HG03520 (cell line): ENCODE data around the gene VCL.
"Not testable (repeated sequence)": the region's sequence is repeated elsewhere in the genome, so short reads cannot be mapped to it uniquely, and the experiment has no call there.

ENCODE experiments used
- ATAC-seq: cut with Tn5 transposase; IDR thresholded peaks from one replicate; pipeline ENCODE4 v1.9.1; 2021; ENCODE audit warnings: mild to moderate bottlenecking, moderate library complexity; ENCODE audit not compliant: unreplicated experiment

VCL gene

DNA sequence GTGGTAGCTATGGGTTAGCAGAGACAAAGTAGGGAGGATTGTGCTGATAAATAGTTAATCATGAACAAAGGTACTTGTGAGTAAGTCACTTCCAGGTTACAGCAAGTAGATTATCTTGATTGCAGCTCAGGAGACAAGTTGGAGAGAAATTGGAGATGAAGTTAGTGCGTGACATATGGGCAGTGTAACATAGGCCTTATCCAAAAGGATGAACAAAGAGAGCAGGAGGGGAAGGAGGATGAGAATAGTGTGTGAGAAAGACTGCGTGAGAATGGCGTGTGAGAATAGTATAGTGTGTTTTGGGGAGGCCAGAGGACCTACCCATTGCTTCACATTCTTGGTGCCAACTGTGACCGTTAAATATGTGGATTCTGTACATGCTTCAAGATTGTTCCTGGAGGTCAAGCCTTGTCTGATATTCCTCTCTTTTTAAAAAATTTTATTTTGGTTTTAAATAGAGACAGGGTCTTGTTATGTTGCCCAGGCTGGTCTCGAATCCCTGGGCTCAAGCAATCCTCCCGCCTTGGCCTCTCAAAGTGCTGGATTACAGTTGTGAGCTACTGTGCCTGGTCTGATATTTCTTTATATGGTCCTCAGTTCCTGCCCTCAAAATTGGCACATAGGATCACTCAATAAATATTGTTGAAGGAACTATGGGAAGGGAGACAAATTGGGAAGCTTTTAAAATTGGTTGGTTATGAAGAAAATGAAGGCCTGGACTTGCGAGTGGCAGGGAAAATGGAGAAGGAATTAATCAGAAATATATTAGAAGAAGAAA is 3.2 kb downstream of the VCL start:
- ATAC-seq, result no peak

DNA sequence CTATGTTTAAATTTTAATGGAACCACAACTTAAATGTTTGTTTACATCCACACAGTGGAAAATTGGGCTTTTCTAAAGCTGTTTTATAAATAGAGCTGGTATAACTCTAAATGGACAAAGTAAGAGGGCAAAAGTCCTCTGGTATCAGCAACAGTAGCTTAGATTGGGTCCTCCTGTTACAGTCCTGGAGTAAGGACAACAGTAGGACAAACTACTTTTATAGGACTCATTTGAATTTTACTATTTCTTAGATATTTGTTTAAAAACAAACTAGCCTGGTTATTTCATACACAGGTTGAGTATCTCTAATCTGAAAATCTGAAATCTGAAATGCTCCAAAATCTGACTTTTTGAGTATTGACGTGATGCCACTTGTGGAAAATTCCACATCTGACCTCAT is 8.4 kb downstream of the VCL start:
- ATAC-seq, result no peak

DNA sequence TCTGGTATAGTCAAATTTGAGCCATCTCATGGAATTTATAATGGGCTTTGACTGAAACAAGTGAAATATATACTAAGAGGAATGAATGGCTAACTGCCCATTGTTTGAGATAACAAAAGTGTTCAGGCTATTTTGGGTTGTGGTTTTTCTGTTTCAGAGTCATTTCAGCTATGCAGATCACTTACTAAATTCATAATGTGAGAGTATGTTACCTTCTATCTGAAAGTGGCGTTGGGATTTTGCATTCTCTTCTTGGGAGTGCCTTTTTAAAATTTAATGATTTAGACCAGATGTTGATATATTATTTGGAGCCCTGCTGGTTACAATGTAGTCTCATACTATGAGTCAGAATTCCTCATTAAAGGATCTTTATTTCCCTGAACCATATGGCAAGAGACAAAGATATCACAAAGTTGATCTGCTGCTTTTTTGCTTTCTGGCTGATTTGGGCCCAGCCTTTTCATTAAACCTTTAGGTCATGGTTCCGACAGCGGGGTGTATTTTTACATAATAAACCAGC is 10.4 kb downstream of the VCL start:
- ATAC-seq, result peak; percentile 46

DNA sequence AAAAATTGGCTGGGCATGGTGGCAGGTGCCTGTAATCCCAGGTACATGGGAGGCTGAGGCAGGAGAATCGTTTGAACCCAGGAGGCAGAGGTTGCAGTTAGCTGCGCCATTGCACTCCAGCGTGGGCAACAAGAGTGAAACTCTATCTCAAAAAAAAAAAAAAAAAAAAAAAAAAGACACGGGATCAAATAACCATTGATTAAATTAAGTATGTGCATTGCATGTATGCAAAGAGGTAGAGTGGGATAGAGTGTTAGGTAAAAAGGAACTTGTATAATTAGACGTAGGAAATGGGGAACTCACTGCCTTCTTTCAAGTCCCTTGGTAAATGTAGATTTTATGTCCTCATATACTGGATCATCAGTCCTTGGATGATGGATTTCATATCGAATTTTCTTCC is 13.1 kb downstream of the VCL start:
- no peak for ATAC-seq

DNA sequence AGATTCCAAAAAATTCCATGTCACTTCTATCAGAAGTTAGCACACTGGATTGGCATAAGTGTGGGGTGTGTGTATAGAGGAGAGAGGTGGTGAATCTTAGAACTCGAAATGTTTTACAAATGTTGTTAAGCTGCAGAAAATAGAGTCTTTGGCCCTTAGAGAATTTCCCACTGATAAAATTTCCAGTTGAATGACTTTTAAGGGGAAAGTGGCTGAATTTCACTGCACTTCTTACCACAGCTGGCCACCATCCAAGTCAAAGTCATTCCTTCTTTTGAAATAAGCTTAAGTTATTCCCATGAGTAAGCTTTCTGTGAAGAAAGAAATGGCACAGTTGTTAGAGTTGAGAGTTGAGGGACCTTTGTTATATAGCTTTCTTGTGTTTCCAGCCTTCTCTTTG is 13.9 kb downstream of the VCL start:
- no peak for ATAC-seq

DNA sequence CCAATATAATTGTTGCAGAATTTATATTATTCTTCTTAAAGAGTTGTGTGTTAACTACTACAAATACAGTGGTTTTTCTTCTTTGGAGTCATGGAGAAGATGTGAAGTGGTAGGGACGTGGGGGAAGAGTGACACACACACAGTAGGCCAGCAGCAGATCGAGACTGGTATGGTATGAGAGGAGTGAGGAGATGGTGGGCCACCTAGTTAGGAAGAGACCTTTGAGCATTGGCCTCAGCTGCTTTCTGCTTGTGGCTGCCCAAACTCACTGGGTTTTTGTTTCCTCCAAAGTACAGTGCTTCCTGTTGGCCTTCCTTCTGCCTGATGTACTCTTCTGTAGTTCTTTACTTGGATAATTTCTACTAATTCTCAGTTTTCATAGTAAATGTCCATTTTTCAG is 14.6 kb downstream of the VCL start:
- ATAC-seq, result no peak

DNA sequence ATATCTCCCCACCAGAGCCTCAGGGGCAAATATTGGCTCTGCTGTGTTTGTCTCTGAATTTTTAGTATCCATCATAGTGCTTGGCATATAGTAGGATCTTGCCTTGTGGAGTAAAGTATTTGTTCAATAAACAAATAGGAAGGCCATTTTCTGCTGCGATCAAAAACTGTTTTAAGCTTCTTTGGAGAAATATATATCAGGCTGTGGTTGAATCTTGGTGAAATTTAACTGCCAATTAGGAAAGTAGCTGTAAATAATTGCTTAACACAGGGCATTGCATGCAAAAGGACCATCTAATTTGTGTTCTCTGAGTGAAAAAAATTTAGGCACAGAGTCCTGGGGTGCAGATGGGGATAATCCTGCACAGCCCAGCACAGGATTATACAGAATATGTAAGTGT is 15.1 kb downstream of the VCL start:
- ATAC-seq, result no peak

DNA sequence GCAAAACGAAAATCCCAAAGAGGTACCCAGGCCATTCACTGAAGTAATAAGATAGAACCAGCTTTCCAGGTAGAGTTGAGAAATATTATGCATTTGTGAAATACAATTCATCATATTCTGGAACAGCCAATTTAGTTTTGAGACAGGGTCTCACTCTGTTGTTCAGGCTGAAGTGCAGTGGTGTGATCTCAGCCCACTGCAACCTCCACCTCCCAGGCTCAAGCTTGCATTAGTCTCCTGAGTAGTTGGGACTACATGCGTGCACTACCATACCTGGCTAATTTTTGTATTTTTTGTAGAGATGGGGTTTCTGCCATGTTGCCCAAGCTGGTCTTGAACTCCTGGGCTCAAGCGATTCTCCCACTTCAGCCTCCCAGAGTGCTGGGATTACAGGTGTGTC is 16.7 kb downstream of the VCL start:
- ATAC-seq, result not testable (repeated sequence)

DNA sequence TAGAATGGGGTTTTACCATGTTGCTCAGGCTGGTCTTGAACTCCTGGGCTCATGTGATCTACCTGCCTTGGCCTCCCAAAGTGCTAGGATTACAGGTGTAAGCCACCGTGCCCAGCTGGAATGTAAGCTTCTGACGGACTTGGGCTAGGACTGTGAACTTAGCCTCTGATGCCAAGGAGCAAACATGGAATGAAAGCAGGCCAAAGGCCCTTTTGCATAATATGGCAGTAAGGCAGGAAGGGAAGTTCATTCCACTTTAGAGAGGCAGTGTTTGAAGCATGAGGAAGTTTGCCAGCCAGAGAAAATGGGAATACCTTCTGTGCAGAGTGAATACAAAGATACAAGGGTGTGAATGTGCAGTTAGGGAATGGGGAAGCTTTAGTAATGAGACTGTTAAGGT is 20.3 kb downstream of the VCL start:
- ATAC-seq, result no peak

DNA sequence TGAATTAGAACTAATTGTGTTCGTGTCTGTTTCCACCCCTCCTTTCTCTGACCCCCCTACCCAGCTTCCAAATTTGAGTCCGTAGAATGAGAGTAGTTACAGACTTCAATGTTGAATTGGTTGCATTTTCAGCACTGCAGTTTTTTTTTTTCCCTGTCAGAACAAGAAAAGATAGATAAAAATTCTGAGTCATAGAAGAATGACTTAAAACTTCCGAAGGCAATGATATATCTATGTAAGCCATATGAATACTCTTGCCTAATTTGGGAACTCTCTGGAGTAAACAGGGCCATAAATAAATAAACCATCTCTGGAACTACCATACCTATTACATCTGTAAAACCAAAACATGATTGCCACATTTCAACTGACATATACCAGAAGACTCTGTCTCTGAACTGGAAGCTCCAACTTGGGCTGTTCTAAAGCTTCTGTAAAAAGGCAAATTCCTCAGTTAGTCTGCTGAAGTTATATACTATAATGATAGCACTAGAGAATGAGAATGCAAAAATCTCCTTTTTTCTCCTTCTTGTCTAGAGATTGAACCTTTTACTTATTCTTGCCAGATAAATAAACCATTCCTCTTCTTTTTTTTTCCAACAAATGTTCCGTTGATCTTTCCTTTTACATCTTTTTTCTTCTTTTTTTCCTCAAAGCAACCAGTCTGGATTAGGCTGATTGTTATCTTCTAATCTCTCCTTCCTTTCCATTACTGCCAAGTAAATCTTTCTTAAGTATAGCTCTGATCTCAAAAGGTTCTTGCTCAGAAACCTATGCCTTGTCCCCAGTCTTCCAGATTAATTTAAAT is 23.5 kb downstream of the VCL start:
- ATAC-seq, result no peak

DNA sequence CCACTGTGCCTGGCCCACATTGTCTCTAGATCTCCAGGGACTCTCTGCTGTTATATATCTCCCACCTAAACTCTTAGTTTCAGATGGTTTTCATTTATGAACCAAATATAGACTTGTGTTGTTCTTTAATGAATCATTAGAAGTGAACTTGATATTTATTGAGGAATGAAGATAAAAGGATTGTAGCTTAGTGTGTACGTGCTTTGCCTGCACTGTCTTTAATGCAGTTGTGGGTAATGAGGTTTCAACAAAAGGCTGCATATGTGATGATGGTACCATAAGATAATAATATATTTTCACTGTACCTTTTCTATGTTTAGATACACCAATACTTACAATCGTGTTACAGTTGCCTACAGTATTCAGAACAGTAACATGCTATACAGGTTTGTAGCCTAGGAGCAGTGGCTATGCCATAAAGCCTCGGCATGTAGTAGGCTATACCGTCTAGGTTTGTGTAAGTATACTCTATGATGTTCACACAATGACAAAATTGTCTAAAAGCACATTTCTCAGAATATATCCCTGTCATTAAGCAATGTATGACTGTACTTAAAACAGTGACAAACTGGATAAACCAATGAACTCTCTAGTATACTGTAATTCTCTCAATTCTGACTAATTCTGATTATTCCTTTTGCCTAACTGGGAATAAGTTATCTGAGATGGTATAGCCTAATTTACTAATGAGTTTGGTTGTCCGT is 25.2 kb downstream of the VCL start:
- ATAC-seq, result no peak

DNA sequence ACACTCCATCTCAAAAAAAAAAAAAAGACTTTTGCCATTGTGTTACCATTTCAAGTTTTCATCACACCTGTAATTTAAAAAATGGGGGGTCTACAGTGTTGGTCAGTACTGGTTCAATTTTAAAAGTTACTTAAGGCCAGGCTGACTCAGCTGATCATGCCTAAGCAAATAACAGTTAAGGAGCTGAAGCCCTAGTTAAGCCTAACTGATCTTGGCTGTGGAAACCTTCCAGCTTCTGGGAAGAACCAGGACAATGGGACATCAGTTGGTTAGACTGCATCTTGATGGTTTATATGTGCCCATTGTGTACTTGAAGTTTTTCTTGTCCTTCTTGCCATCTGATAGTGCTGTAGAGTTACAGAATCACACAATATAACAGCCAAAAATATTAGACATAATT is 26.7 kb downstream of the VCL start:
- no peak for ATAC-seq

DNA sequence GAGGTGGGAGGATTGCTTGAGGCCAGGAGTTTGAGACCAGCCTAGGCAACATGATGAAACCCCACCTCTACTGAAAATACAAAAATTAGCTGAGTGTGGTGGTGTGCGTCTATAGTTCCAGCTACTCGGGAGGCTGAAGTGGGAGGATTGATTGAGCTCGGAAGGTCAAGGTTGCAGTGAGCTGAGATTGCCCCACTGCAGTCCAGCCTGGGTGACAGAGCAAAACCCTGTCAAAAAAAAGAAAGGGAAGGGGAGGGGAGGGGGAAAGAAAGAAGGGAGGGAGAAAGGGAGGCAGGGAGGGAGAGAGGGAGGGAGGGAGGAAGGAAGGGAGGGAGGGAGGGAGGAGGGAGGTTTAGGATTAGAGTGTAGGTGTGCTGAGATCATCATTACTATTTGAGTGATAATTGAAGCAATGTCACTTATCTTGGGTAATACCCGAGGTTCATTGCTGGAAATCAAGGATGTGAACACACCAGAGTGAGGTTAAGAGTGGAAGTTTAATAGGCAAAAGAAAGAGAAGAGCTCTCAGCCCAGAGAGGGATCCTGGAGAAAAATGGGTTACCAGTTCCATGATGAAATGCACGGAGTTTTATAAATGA is 27.6 kb downstream of the VCL start:
- ATAC-seq, result no peak

DNA sequence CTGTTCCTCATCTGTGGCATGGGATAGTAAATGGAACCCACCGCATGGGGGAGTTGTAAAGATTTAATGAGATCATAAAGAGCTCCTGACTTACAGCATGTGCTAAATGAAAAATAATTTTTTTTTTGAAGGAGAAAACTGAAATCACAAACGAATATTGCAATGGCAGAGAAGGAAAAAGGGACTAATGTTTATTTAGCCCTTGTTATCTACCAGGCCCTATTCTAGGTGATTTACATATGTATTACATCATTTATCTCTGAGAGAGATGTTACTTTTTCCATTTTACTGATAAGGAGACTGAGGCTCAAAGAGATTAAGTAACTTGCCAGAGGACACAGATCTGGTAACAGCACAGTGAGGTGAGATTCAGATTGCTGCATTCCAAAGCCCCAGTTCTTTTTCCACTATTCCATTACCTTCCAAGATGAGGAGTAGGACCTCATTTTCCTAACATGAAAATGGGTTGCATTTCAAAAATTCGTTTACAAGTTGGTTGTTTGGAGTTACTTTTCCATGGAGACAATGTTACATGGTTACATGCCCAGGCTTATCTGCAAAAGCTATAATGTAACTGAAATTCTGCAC is 28.6 kb downstream of the VCL start:
- ATAC-seq, result no peak

DNA sequence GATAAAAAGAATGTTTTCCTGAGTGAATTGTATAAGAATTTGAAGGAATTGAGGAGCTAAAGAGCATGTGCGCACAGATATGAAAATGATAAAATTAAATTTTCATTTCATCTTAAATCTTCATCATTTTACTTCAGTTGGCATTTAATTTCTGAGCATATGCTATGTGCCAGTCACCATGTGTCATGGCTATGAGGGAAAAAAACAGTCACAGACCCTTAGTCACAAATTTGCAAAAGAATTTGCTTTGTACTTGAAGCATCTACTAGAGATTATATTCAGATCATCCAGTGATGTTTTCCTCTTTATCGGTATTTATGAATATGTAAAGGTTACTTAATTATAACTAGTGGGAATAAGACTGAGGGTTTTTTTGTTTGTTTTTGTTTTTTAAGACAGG is 29.8 kb downstream of the VCL start:
- no peak for ATAC-seq

DNA sequence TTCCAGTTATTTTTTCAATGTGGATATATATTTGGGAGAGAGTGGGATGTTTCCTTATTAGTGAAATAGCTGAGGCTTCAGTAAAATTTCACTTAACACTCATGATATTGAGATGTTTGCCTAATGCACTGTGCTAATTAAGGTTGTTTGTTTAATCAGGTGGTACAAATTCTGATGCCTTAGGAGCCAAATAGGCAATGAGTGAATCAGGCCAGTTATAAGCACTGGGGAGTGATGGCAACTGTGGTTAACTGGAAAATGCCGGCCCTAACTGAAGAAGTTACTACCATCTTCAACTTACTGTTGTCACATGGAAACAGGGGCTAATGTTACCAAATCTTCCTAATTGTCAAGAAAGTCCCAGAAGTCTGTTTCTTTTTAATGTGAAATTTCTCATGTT is 32.0 kb downstream of the VCL start:
- ATAC-seq, result no peak

DNA sequence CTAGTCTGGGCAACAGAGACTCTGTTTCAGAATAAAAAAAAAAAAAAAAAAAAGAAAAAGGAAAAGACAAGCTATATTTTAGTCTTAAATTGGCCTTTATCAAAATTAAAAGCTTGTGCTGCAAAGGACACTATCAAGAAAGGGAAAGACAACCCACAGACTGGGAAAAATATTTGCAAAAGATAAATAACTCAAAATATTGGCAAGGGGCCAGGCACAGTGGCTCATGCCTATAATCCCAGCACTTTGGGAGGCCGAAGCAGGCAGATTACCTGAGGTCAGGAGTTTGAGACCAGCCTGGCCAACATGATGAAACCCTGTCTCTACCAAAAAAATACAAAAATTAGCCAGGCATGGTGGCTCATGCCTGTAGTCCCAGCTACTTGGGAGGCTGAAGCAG is 34.3 kb downstream of the VCL start:
- not testable (repeated sequence) for ATAC-seq

DNA sequence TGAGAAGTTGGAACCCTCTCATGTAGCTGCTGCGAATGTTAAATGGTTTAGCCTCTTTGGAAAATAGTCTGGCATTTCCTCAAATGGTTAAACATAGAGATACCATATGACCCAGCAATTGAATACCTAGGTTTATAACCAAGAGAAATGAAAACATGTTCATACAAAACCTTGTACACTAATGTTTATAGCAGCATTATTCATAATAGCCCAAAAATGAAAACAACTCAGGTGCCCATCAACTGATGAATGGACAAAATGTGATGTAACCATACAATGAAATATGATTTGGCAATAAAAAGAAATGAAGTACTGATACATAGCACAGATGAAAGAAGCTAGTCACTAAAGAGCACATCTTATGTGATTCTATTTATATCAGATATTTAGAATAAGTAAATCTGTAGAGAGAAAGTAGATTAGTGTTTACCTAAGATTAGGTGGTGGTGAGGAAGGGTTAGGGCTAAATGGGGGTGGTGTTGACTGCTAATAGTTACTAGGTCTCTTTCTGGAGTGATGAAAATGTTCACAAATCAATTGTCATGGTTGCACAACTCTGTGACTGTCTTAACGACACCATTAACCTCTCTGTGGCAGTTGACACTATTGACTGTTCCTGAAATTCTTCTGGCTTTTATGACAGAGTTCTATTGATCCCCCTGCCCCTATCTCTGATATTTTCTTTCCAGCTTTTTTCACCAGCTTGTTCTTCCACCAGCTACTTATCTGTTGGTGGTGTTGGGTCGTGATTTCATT is 35.2 kb downstream of the VCL start:
- no peak for ATAC-seq

DNA sequence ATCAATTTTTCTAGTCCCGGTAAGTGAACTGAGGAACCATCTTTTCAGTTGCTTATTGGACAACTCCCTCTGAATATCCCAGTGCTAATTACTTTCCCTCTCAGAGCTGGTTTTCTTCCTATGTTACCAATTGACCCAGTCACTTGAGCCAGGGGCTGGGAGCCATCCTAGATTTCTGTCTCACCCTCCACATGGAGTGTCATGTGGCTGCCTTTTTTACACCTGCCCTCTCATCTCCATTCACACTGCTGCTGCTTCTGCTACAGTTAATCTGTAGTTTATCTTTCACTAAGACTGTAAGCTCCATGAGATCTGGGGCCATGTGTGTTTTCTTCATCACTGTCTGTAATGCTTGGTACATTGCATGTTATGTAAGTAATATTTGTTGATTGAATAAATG is 35.8 kb downstream of the VCL start:
- ATAC-seq, result no peak

DNA sequence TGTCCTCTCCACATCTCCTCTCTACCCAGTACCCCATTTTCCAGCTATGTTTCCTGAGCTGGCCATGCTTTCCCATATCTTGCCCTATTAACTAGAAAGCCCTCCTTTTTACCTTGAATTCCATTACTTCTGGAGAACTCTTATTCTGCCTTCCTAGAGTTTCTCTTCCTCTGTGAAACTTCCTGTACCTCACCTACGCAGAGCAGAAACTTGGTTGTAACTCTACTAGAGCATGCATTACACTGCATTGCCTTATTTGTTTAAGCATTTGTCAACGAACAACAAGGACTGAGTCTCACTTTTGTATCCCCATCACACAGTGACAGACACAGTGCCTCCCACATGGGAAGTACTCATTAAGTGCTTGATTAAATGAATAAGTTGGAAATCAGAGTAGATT is 36.4 kb downstream of the VCL start:
- ATAC-seq, result no peak
